Measurements from ENCODE around the gene ROCK2. TPM values are rescaled to one million over a fixed set of nuclear protein-coding genes. Genes with fewer than 3 reads are reported as not detected.
A peak's percentile ranks its signal among the peaks of the same experiment; 100 is the strongest.
"Not testable (repeated sequence)": the region's sequence is repeated elsewhere in the genome, so short reads cannot be mapped to it uniquely, and the experiment has no call there.

ROCK2 gene
- total RNA-seq, 1 donor from 2014 or later, result 50.7 TPM

DNA sequence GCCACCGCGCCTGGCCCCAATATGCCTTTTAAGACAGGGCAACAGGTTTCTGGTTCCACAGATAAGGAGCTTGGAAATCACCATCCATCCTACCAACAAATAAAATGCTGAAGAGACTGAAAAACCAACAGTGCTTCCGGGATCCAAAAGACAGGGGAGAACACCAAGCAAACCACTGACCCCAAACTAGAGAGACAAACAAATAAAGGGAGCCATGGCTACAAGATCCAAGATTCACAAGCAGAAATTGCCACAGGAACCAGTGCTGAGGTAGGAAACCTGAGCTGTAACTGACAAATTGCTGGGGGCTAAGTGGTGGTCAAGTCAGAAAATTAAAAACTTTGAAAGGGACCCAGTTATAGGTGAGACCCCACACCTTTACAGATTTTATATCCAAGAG lies 76.5 kb downstream of the ROCK2 start:
- no peak for DNase-seq (ENCODE audit: low read depth)

DNA sequence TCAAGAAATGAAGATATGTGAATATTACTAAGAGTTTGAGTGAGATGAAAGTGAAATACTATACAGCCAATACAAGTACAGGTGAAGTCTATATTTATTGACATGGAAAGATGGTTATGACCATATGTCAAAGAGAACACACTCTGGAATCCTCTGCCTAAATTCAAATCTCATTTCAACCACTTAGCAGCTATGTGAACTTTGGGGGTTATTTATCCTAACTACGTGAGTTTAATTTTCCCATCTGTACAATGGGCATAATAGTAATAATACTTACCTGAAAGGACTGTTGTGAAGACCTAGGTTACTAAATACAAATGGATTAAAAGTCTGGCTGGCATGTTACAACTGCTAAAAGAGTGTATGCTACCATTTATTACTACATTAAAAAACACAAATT lies 79.6 kb downstream of the ROCK2 start:
- DNase-seq (ENCODE audit: low read depth), result no peak

DNA sequence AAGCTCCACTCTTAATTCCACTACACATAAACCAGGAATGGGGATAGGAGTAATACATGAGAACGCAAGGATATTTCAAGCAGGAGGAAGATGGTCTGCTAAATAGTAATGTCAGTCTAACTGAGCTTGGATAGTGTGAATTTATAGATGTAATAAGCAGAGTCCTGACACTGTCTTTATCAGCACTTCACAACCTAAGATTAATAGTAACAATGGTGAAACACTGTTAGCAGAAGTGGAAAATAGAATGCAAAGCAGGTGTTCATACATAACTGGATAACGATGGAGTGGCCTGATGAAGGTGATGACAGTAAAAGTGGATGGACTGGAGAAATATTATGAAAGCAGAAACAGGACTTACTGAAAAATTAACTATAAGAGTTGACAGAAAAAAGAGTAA lies 80.4 kb downstream of the ROCK2 start:
- no peak for DNase-seq (ENCODE audit: low read depth)

DNA sequence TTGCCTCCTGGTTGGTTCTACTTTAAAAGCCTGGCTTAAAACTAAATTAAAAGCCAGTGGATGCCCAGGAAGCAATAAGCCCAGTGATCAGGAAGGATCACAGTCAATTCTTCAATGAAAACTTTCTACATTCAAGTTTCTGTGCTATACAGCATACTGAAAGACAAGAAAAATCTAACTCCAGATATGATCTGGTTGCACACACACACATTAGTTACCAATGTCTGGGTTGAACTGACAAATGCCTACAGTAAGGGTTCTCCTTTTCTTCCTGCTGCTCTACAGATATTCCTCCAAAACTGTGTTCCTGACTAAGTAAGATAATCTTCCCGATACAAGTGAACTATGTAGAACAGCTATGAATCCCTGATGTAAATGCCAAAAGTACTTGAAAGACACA lies 81.3 kb downstream of the ROCK2 start:
- DNase-seq (ENCODE audit: low read depth), result no peak

DNA sequence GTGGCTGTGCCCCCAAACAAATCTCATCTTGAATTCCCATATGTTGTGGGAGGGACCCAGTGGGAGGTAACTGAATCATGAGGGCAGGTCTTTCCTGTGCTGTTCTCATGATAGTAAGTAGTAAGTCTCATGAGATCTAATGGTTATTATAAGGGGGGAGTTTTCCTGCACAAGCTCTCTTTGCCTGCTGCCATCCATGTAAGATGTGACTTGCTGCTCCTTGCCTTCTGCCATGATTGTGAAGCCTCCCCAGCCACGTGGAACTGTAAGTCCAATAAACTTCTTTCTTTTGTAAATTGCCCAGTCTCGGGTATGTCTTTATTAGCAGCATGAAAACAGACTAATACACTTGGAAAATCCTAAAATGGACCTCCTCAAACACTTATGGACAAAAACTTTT lies 82.0 kb downstream of the ROCK2 start:
- DNase-seq (ENCODE audit: low read depth), result not testable (repeated sequence)

DNA sequence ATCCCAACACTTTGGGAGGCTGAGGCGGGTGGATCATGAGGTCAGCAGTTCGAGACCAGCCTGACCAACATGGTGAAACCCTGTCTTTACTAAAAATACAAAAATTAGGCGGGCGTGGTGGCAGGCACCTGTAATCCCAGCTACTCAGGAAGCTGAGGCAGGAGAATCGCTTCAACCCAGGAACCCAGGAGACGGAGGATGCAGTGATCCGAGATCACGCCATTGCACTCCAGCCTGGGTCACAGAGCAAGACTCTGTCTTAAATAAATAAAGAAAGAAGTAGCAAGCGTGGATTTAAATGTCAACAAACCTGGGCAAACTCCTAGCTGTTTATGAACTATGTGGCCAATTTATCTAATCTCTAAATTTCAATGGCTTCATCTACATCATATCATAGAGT lies 82.9 kb downstream of the ROCK2 start:
- DNase-seq (ENCODE audit: low read depth), result not testable (repeated sequence)

DNA sequence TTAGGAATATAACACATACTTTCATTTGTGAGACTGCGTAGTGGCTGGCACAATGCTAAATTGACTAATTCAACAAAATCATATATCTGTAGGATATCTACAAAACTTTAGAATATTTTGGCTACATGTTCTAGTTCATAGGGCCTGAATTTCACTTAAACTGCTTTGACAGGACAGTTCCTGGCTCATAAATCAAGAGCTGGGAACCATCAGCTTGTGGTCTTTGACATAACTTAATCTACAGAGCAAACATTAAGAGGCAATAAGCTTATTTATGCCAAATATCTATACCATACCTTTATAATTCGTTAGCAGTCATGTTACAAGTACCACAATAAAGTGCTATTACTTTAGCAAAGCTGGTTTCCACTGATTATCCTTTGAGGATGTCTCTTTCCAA lies 83.5 kb downstream of the ROCK2 start:
- no peak for DNase-seq (ENCODE audit: low read depth)

DNA sequence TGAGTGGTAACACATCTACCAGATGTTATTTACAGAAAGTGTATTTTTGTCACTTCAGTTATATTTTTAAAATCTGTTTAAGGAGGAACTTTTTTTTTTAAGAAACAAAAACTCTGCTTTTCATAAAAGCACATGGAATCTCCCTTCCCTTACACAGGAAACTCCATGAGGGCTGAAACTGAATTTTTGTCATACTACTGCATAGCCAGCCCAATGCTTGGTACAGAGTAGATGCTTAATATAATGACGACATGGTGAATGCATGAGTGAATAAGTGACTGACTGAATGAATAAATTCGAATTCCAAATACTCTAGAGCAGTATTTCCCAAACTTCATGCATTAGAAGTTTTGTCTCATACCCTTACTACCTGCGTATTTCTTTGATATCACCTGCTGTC lies 86.5 kb downstream of the ROCK2 start:
- DNase-seq (ENCODE audit: low read depth), result no peak

DNA sequence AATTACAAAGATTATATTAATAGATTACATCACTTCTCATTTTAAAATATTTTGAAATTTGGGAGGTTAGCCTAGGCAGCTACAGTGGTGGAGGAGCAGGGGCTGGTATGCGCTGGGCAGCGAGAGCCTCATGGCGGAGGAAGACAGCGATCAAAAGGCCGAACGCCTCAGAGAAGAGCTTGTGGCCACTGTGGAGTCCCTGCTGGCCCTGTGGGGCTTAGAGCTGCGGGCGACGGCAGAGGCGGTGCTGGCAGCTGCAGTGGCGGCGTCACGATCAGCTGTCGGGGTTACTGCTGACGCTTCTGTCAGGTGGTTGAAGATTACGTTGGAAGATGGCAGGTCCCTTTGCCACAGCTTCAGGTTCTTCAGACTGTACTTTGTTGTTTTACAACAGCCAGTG lies 87.4 kb downstream of the ROCK2 start:
- DNase-seq (ENCODE audit: low read depth), result no peak

DNA sequence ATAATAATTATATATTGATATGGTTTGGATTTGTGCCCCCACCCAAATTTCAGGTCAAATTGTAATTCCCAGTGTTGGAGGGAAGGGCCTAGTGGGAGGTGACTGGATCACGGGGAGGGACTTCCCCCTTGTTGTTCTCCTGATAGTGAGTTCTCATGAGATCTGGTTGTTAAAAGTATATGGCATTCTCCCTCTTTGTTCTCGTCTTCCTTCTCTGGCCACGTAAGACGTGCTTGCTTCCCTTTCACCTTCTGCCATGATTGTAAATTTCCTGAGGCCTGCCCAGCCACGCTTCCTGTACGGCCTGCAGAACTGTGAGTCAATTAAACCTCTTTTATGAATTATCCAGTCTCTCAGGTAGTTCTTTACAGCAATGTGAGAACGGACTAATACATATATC lies 88.3 kb downstream of the ROCK2 start:
- DNase-seq (ENCODE audit: low read depth), result no peak

DNA sequence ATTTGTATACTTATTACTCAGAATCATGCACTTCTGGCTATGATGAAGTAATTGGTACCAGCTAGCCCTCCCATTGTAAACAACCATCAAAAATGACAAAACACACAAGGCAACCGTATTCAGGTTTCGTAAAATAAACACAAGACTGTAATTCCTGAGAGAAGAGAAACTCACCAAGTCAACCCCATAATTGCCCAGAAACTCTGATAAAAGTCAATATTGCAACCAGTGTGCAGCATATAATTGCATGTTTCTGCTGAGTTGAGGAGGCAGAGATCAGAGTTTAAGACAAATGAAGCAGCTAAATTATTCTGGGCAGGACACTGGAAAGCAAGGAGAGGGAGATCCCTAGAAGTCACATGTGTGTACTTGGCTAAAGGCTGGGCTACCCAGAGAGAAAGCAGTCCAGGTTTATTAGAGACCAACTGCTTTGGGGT lies 90.3 kb downstream of the ROCK2 start:
- no peak for DNase-seq (ENCODE audit: low read depth)

DNA sequence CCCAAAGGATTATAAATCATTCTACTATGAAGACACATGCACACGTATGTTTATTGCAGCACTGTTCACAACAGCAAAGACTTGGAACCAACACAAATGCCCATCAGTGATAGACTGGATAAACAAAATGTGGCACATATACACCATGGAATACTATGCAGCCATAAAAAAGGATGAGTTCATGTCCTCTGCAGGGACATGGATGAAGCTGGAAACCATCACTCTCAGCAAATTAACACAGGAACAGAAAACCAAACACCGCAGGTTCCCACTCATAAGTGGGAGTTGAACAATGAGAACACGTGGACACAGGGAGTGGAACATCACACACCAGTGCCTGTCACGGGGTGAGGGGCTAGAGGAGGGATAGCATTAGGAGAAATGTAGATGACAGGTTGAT lies 92.0 kb downstream of the ROCK2 start:
- not testable (repeated sequence) for DNase-seq (ENCODE audit: low read depth)

DNA sequence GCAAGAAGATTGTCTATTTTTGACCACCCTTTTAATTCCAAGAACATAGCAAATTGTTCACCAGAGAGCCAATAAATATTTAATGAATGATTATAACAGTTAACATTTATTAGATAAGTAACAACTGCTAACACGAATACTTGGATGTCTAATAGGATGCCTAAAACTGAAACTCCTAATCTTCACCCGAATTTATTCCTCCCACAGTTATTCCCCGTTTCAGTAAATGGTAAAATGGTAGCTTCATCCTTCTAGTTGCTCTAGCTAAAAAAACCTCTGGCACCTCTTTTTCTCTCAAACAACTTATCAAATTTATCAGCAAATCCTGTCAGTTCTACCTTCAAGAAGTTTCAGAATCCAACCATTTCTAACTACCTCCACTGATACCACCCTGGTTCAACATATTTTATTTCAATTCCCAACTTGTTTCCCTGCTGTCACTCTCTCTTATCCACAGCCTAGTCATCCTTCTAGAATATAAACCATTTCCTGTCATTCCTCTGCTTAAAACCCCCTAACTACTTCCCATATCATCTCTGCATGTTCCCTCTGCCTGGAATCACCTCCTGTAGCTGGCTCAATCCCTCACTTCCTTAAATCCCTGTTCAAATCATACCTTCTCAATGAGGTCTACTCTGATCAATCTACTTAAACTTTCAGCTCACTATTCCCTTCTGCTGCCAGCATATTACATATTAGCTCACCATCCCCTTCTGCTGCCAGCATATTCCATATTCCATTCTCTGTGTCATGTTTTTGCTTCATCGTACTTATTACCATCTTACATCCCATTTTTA lies 93.8 kb downstream of the ROCK2 start:
- no peak for DNase-seq (ENCODE audit: low read depth)

DNA sequence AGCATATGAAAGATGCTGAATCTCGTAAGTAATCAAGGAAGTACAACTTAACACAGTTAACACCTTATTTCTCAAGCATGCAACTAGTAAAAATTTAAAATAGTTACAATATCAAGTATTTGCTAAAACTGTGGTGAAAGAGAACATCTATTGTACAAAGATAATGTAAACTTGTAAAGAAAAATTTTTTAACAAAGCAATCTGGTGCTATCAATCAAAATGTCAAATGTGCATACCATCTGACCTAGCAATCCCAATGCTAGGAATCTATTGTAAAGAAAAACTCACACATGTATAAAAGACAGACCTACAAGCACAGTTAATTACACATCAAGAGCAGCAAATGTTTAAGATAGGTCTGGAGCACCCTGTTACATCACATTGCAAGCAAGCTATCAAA lies 99.1 kb downstream of the ROCK2 start:
- DNase-seq (ENCODE audit: low read depth), result no peak

DNA sequence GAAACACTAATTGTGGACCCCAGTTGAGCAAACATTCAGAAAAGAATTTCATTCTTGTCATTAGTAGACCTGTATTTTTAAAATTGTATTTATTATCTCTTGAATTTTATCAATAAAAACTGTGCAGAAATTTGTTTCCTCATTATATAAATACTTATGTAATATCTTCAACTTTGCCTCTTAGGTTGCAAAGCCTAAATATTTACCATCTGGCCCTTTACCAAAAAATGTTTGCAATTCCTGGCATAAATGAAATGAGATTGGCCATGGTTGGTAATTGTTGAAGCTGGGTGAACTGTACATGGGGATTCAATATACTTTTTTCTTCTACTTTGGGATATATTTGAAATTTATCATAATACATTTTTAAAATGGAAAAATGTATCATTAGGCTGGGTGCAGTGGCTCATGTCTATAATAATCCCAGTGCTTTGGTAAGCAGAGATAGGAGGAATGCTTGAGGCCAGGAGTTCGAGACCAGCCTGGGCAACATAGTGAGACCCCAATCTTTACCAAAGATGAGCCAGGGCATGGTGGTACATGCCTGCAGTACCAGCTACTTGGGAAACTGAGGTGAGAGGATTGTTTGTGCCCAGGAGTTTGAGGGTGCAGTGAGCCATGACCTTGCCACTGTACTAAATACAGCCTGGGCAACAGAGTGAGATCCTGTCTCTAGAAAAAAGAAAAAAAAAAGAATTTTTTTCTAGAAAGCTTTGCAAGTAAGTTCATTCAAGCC lies 100.2 kb downstream of the ROCK2 start:
- no peak for DNase-seq (ENCODE audit: low read depth)

DNA sequence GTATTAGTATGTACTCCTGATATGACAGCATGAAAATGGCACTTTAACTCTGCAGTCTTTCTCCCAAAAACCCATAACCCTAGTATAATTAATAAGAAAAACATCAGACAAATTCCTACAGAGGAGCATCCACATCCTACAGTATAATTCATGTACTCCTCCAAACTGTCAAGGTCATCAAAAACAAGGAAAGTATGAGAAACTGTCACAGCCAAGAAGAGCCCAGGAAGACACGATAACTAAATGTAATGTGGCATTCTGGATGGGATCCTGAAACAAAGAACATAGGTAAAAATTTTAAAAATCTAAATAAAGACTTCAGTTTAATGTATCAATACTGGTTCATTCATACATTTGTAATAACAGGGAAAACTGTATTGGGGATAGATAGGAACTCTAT lies 100.9 kb downstream of the ROCK2 start:
- DNase-seq (ENCODE audit: low read depth), result no peak

DNA sequence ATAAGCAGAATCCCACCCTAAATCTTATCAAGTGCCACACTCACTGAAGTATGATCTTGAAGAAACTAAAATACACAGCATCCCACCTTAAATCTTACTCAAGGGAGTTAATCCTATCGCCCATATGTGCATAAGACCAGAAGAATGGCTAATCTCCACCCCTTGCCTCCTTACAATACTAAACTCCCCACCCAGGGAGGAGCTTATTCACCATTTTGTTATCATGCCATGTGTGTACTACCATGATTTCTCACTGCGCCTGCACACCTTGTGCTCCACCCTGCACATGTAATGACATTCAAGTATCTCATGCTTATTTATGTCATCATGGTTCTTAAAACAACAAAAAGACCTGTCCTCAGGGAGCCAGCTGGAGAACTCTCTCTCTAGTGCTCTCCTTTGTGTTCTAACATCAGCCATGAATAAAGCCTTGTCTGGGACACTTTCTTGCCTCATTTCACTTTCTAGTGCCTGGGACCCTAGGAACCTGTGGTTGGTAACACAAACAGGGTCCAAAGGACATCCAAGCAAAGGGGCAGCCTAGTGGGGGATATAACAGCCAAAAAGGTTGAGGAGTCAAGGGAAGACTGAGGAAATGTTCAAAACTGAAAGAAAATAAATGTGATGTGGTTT lies 101.8 kb downstream of the ROCK2 start:
- DNase-seq (ENCODE audit: low read depth), result no peak

DNA sequence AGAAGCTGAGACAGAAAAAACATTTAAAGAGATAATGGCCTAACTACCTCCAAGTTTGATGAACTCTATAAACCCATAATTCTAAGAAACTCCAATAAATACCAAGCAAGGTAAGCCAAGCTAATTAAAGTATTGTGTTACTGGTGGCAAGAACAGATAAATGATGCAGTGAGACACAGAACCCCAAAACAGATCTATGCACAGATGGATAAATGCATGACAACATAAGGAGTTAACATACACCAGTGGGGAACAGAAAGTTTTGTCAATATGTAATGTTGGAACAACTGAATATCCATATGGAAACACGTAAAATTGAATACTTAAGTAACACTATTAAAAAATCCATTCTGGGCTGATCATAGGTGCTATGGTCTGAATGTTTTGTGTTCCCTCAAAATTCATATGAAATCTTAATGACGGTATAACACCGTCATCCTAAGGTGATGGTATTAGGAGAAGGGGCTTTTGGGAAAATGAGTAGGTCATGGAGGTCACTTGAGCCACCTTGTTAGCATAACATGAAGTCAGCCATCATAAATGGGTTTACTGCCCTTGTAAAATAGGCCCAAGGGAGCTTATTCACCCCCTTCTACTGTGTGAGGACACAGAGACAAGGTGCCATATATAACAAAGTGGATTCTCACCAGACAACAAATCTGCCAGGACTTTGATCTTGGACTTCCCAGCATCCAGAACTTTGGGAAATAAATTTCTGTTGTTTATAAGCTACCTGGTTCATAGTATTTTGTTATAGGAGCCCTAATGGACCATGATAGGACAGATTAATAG lies 102.8 kb downstream of the ROCK2 start:
- DNase-seq (ENCODE audit: low read depth), result no peak

DNA sequence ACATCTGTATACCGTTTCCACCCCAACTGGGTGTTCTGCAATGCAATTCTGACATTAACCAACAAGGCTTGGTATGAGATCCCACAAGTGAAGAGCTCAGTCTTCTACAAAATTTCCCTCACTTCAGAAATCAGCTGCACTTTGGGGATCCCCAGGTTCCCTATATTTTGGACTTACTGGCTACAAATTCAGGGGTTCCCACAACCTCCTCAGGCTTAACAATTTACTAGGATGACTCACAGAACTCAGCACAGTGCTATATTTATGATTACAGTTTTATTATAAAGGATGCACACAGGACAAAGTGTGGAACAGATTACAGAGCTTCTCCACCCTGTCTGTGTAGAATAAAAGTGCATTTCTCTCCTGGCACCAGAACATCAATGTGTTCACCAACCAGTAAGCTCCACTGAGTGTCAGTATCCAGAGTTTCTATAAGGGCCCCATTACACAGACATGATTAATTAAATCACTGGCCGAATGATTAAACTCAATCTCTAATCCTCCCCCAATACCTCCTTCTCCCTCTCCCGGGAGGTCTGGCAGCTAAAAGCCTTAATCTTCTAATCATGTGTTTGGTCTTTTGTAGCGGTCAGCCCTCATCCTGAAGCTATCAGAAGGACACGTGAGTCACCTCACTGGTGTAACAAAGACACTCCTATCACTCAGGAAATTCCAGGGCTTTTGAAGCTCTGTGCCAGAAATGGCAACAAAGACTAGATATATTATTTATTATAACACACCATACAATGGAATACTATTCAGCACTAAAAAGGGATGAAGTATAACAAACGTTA lies 104.6 kb downstream of the ROCK2 start:
- DNase-seq (ENCODE audit: low read depth), result peak; percentile 22

DNA sequence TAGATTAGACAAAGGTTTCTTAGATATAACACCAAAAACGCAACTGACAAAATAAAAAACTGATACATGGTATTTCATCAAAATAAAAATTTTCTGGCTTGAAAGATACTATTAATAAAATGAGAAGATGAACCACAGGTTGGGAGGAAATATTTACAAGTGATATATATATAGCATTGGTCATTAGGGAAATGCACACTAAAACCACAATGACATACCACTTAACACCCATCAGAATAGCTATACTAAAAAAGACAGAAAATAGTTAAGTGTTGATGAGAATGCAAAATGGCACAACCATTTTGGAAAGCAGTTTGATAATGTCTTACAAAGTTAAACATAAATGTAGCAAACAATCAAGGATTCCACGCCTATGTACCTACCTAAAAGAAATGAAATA lies 105.3 kb downstream of the ROCK2 start:
- DNase-seq (ENCODE audit: low read depth), result no peak

DNA sequence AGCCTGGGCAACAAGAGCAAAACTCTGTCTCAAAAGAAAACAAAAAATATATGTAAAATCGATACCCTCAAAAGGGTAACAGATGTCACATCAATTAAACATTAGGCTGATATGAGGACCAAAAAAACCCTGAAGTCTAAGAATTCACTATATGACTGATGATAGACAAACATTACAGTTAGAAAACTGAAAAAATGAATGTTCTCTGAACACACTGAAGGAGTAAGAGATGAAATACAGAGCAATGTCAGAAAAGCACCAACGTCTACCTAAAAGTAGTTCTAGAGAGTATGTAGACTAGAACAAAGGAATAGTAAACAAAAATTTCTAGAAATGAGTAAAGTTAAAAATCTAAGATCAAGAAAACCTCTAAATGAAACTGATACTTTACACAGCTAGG lies 107.3 kb downstream of the ROCK2 start:
- no peak for DNase-seq (ENCODE audit: low read depth)

Data from renal cortical epithelial cell (primary cell).